Small intestine (tissue), 7 donors: Measurements from ENCODE around the gene GPR65. TPM values are rescaled to one million over a fixed set of nuclear protein-coding genes. Genes with fewer than 3 reads are reported as not detected.
"Not testable (repeated sequence)": the region's sequence is repeated elsewhere in the genome, so short reads cannot be mapped to it uniquely, and the experiment has no call there.

Experiments
- DNase-seq, 2 donors: peaks; one replicate each; pipeline versions ENCODE4 v3.0.0 to v3.0.0-alpha.2; 2013
- FAIRE-seq: peaks from 2 replicates; lab custom pipeline; 2012; peaks lifted over from hg19 to GRCh38; lab: Jason Lieb, UNC
- H3K27ac ChIP-seq, 3 donors: one replicate each; pipeline ENCODE4 v1.5.1; 2013; ENCODE audit warnings: low read length in 2 of 3, mild to moderate bottlenecking in 2 of 3, control low read depth in 1 of 3, inconsistent platforms in 1 of 3, low read depth in 1 of 3, moderate library complexity in 1 of 3
- H3K27me3 ChIP-seq, 3 donors: one replicate each; pipeline ENCODE4 v1.6.1; 2013; ENCODE audit warnings: low read length in 3 of 3, inconsistent platforms in 1 of 3; ENCODE audit not compliant: control insufficient read depth in 3 of 3, insufficient read depth in 3 of 3
- H3K36me3 ChIP-seq, 3 donors: one replicate each; pipeline ENCODE4 v1.6.1; 2013; ENCODE audit warnings: low read length in 3 of 3, inconsistent platforms in 1 of 3, low read depth in 1 of 3, mild to moderate bottlenecking in 1 of 3, moderate library complexity in 1 of 3; ENCODE audit not compliant: control insufficient read depth in 3 of 3, insufficient read depth in 2 of 3
- H3K4me1 ChIP-seq, 3 donors: one replicate each; pipeline ENCODE4 v1.6.1; 2013; ENCODE audit warnings: low read length in 2 of 3, inconsistent platforms in 1 of 3, low read depth in 1 of 3, mild to moderate bottlenecking in 1 of 3, moderate library complexity in 1 of 3; ENCODE audit not compliant: control insufficient read depth in 3 of 3, insufficient read depth in 2 of 3
- H3K4me3 ChIP-seq, 3 donors: one replicate each; pipeline ENCODE4 v1.5.1; 2013; ENCODE audit warnings: low read length in 3 of 3, control low read depth in 1 of 3, inconsistent platforms in 1 of 3, low read depth in 1 of 3, mild to moderate bottlenecking in 1 of 3, moderate library complexity in 1 of 3
- H3K9me3 ChIP-seq, 2 donors: one replicate each; pipeline ENCODE4 v1.6.1; 2013; ENCODE audit warnings: low read depth in 1 of 2, low read length in 1 of 2; ENCODE audit not compliant: control insufficient read depth in 2 of 2, insufficient read depth in 1 of 2
- WGBS, 3 donors: extraction: QIAGEN DNeasy Blood & Tissue Kit; methylation state at CpG; one replicate each; pipeline ENCODE4 v1.1.7; 2013; 5-methylcytosine and 5-hydroxymethylcytosine counted together
- polyA plus RNA-seq, 4 donors: library from polyadenylated mRNA; stranded (reverse) in 3 of 4; unstranded in 1 of 4; fragments of 200-250 nt in 3 of 4; fragments of 120-200 nt in 1 of 4; gene quantifications; one replicate each; pipeline versions ENCODE4 v1.2.1 to v1.2.3, GENCODE V29; 2013
- donor health status: healthy with polysubstance abuse.
- donor health status: control.
- donor health status: control.
- donor health status: Bipolar disorder and iron deficiency.
- donor health status: healthy.

GPR65 gene
- polyA plus RNA-seq, 4 donors: 0.22 to 1.2 (median 0.92) TPM

DNA sequence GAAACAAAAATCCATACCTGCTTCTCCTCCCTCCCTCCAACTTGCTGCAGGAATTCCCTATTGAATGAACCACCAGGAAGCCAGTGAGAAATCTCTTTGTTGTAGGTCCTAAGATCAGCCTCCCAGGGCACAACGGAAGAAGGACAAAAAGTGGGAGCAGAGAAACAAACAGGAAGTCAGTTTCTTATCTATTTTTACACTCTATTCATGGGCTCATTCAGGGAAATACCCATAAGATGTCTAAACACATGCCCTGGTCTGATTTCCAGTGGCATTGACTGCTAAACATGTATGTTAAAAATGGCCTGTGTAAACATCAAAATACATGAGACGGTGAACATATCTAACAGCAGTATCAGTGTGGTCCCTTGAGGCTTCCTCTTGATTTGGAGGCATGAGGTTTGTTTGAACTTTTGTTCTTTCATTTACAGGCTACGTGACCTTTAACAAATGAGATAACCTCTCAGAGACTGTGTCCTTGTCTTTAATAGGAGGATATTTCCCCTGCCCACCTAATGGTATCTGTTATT is 18.8 kb downstream of the GPR65 start:
- peak; percentile 20 to 46 for DNase-seq
- FAIRE-seq: no peak
- WGBS, 3 donors: 28 to 39% (median 33%) methylated on average over 3 of the region's 3 CpGs

DNA sequence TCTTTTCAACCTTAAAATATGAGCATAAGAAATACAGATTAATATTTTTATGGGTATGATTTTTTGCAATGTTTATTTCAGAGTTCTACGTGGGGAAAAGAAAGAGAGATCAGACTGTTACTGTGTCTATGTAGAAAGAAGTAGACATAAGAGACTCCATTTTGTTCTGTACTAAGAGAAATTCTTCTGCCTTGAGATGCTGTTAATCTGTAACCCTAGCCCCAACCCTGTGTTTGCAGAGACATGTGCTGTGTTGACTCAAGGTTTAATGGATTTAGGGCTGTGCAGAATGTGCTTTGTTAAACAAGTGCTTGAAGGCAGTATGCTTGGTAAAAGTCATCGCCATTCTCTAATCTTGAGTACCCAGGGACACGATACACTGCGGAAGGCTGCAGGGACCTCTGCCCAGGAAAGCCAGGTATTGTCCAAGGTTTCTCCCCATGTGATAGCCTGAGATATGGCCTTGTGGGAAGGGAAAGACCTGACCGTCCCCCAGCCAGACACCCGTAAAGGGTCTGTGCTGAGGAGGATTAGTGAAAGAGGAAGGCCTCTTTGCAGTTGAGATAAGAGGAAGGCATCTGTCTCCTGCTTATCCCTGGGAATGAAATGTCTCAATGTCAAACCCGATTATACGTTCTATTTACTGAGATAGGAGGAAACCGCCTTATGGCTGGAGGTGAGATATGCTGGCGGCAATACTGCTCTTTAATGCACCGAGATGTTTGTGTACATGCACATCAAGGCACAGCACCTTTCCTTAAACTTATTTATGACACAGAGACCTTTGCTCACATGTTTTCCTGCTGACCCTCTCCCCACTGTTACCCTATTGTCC is 19.5 kb downstream of the GPR65 start:
- DNase-seq: peak; percentile 19 to 71
- FAIRE-seq, H3K9me3 ChIP-seq, H3K36me3 ChIP-seq, H3K27me3 ChIP-seq: not testable (repeated sequence)
- peak overlapping the region in 1 of 3 donors; percentile 55 for H3K27ac ChIP-seq
- 16 to 58% (median 39%) methylated on average over 11 of the region's 11 CpGs for WGBS, 3 donors
- peak overlapping the region in 1 of 3 donors; percentile 6 for H3K4me3 ChIP-seq
- H3K4me1 ChIP-seq: peaks cover 2 to 36% (median 6%) of the 10 kb centered on the region in 3 donors

More for the DNA sequence above, 18.8 kb downstream of the GPR65 start:
- Histone ChIP-seq H3K4me1 (peaks cover 2 to 36% (median 6%) of the 10 kb centered on the region in 3 donors), H3K4me3 (no peak overlapping the region), H3K9me3 (peaks cover 0 to 6% of the 10 kb centered on the region in 2 donors), H3K36me3 (no peaks in the 10 kb centered on the region), H3K27ac (peak overlapping the region in 1 of 3 donors; percentile 55), H3K27me3 (no peaks in the 10 kb centered on the region)

DNA sequence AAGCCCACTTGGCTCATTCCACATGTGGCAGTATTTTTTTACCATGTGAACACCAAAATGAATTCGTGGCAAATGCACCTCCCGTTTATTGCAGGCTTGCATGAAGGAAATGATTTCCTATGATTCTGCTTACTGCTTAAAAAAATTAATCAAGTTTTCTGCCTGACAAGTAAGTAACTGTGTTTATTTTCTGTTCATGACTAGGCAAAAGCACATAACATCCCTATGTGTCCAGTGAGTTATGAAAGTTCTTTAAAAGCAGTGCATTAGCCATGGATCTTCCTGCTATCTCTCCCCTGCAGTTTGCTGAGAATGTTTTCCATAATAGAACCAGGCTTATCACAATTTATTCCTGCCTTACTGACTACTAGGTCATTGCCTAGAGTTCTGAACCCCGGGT is 20.4 kb downstream of the GPR65 start:
- H3K27me3 ChIP-seq: no peaks in the 10 kb centered on the region
- H3K9me3 ChIP-seq: peaks cover 0 to 6% of the 10 kb centered on the region in 2 donors
- H3K4me3 ChIP-seq: peak overlapping the region in 1 of 3 donors; percentile 6
- FAIRE-seq: no peak
- peak in 1 of 2 donors; percentile 50 for DNase-seq
- H3K4me1 ChIP-seq: peaks cover 2 to 36% (median 6%) of the 10 kb centered on the region in 3 donors
- H3K36me3 ChIP-seq: no peaks in the 10 kb centered on the region
- H3K27ac ChIP-seq: peak overlapping the region in 1 of 3 donors; percentile 55
- 30 to 46% (median 44%) methylated on average over 3 of the region's 3 CpGs for WGBS, 3 donors

DNA sequence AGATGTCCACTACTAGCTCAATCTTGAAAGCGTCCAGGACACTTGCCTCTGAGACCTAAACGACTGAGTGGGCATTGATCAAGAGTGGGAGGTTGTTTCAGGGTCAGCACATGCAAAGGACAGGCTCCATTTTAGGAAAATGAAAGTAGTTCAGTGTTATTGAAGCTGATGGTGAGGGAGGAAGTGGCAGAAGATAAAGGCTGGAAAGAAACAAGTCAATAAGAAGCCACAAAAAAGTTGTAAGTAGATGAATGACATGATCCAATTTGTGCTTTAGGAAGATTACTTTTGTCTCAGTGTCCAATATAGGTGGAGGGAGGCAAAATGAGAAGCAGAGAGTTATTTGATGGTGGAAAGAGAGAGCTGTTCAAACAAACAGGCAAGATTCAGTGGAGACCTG is 22.0 kb downstream of the GPR65 start:
- Histone ChIP-seq H3K4me3 (no peak overlapping the region), H3K27me3 (no peaks in the 10 kb centered on the region), H3K9me3 (no peaks in the 10 kb centered on the region), H3K36me3 (no peaks in the 10 kb centered on the region), H3K4me1 (peaks cover 2 to 36% (median 6%) of the 10 kb centered on the region in 3 donors), H3K27ac (no peak overlapping the region)
- DNase-seq (no peak), FAIRE-seq (no peak)
- 44 to 66% (median 60%) methylated on average over 2 of the region's 2 CpGs for WGBS, 3 donors

DNA sequence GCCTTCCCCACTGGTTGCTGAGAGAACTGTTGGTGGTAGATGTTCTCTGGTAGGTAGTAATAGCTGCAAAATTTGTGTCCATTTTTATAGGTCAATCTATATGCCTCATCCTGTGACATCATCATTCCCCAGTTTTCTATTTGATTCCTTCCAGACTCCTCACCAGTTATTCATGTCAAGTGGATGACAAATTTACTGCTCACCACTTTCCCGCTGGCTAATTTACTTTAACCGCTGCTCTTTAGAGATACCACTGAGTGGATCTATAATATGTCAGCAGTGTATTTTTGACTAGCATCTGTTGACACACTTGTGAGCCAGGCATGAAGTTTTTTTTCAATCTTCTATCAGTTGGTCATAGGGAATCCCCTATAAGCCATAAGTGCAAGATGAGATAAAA is 24.6 kb downstream of the GPR65 start:
- DNase-seq (no peak), FAIRE-seq (no peak)
- Histone ChIP-seq H3K27ac (no peak overlapping the region), H3K4me1 (peaks cover 0 to 27% (median 2%) of the 10 kb centered on the region in 3 donors), H3K4me3 (no peak overlapping the region), H3K9me3 (no peaks in the 10 kb centered on the region), H3K36me3 (no peaks in the 10 kb centered on the region), H3K27me3 (no peaks in the 10 kb centered on the region)
- WGBS, 3 donors: 82 to 91% (median 84%) methylated on average over 2 of the region's 2 CpGs

DNA sequence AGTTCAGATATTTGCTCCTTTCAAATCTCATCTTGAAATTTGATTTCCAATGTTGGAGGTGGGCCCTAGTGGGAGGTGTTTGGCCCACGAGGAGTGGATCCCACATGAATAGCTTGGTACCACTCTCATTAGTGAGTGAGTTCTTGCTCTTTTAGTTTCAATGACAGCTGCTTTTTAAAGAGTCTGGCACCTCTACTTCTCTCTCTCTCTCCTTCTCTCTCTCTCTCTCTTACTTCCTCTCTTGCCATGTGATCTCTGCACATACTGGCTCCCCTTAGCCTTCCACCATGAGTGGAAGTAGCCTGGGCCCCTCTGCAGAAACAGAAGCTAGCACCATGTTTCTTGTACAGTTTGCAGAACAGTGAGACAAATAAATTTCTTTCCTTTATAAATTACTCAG is 25.1 kb downstream of the GPR65 start:
- no peak for FAIRE-seq
- 59 to 77% (median 75%) methylated on average over 1 of the region's 1 CpG for WGBS, 3 donors
- peaks cover 0 to 27% (median 2%) of the 10 kb centered on the region in 3 donors for H3K4me1 ChIP-seq

DNA sequence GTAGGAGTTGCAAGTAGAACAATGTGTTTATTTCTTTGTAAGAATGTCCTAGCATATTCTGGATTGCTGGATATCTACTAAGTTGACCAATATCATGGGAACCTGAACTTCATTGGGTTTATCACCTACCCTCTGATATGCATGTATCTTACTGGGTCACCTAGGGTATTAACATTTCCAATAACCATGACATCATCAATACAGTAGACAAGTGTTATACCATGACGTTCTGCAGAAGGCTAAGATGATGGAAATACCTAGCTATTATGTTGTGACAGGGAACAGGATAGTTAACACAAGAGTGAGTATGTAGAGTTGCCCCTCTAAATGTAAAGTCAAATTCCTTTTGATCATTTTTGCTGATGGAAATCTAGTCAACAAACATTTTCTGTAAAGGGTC is 26.0 kb downstream of the GPR65 start:
- H3K4me1 ChIP-seq: peaks cover 0 to 19% (median 2%) of the 10 kb centered on the region in 3 donors
- no peak for DNase-seq
- no peak overlapping the region for H3K27ac ChIP-seq
- no peaks in the 10 kb centered on the region for H3K36me3 ChIP-seq
- FAIRE-seq: no peak
- no peaks in the 10 kb centered on the region for H3K27me3 ChIP-seq
- 74 to 82% (median 77%) methylated on average over 1 of the region's 1 CpG for WGBS, 3 donors
- no peaks in the 10 kb centered on the region for H3K9me3 ChIP-seq
- no peak overlapping the region for H3K4me3 ChIP-seq

More for the DNA sequence above, 25.1 kb downstream of the GPR65 start:
- Histone ChIP-seq H3K36me3 (no peaks in the 10 kb centered on the region), H3K27me3 (no peaks in the 10 kb centered on the region), H3K4me3 (no peak overlapping the region), H3K27ac (no peak overlapping the region), H3K9me3 (no peaks in the 10 kb centered on the region)
- DNase-seq: no peak

DNA sequence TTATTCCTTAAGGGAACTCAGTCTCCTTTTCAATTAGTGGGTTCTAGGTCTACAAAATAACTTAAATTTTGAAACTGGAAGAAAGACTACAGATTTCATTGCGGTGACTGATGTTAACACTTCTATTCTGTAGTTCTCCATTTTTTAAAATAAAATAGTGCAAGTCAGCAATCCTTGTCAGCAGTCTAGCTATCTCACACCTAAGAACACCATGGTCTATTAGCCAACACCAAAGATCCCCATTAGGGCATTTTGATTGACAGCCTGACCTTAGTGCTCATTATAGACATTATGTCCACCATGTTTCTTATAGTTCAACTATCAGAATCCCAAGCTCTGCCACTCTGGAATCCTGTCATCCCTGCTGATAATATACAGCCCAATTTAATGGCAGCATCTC is 27.4 kb downstream of the GPR65 start:
- H3K4me3 ChIP-seq: no peak overlapping the region
- H3K36me3 ChIP-seq: no peaks in the 10 kb centered on the region
- peaks cover 0 to 4% (median 0%) of the 10 kb centered on the region in 3 donors for H3K4me1 ChIP-seq
- no peaks in the 10 kb centered on the region for H3K9me3 ChIP-seq
- no peak for FAIRE-seq
- 93 to 98% (median 97%) methylated on average over 1 of the region's 1 CpG for WGBS, 3 donors
- no peak for DNase-seq
- H3K27ac ChIP-seq: no peak overlapping the region
- no peaks in the 10 kb centered on the region for H3K27me3 ChIP-seq
